GM18868 (cell line): ENCODE results near the gene CTNND2.

Experiments
- ATAC-seq: cut with Tn5 transposase; IDR thresholded peaks from one replicate; pipeline ENCODE4 v1.9.1; 2021; ENCODE audit warnings: mild to moderate bottlenecking, moderate library complexity; ENCODE audit not compliant: unreplicated experiment

CTNND2 gene

DNA sequence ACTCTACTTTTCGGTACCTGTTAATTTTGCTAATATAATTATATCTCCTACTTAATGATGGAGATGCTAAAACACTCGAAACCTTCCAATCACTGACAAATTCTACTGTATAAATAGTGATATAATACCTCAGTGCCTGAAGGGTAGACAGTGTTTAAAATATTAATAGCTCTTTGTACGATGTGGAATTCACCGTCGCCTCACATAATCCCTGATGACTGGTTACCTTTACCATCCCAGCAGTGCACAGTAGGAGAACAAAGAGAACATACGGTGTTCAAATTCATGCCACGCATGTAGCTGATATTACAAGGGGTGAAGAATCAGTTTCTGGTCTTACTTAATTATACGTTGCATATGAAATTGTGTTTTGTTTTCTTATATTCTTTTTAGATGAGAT is 506.7 kb downstream of the CTNND2 start:
- no peak for ATAC-seq

DNA sequence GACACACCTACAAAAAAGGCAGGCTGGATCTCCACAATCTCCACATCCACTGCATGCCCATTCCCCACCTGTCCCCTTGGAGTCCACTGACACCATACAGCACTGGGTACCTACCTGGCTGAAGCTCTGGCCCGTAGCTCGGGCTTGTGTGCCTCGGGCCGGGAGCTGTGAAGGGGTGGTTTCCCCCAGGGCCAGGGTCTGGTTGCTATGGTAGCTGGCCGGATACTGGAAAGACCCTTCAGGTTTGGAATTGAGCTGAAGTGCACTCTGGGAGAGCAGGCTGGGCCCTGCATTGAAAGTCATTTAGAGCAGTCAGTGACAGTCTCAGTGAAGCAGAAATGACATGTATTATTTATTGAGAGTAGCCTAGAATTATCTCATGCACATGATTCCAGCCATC is 507.3 kb downstream of the CTNND2 start:
- no peak for ATAC-seq

DNA sequence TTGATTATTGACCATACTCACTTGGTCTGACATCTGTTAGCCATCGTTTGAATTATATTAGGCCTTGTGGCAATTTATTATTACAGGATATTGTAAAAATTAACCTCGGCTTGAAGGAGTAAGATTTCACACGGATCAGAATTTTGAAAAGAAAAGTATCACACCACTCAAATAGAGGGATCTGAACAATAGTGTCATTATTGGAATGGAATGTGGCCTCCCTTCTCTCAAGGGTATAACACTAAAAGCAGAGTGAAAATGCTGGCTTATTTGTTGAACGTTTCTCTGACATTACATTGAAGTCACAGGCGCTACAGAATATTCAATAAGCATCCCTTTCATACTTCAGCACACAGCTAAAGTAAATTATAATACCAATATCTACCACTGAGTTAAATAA is 509.3 kb downstream of the CTNND2 start:
- ATAC-seq, result no peak

DNA sequence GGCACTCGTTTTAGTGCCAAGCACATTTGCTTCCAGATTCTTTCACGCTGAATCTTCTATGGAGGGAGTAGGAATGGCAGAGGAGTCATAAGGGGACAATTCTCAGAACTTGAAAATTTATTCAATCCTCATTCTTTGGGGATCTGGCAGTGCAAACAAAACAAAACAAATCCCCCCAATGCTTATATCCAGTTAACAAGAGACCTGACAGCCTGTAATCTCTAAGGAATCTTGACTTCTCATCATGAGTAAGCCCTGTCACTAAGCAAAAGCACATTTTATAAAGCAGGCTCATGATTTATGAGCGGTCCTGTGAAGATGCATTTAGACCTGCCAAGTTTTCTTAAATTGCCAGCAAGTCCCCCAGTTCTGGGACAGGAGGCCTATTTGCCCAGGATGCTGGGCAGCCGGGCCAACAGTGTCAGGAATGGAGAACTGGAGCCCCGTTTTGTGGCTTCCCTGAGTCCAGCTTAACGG is 513.9 kb downstream of the CTNND2 start:
- no peak for ATAC-seq

DNA sequence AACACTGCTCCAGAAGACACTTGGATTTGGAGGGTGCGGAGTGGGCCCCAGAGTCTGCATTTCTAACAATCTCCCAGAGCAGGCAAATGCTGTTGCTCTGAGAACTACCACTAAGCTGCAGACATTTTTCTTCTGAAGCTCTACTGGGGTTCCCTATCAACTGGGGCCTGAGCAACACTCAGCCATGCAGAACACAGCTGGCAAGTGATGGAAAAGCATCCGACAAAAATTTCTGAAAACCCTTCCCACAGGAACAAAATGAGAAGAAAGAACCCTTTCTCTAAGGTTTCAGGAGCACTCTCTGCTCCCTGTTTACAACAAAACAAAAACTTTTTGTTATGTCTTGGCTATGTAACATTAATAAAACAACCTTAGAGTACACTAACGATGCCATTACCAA is 516.9 kb downstream of the CTNND2 start:
- ATAC-seq, result no peak

DNA sequence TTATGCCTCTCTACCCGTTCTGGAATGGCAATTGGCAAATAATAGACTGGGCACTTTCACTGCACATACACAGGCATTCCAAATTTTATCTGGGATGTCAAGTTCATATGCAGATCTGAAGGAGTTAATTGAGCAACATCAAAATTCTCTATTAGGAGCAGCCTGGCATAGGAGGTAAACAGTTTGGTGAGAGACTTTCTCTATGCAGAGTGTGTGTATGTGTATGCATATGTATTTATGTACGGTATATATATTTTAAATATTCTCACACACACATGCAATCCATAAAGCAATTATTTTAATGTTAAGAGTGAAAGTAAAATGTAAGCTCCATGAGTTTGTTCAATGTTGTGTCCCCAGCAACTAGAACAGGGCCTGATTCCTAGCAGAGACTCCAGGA is 517.8 kb downstream of the CTNND2 start:
- no peak for ATAC-seq

DNA sequence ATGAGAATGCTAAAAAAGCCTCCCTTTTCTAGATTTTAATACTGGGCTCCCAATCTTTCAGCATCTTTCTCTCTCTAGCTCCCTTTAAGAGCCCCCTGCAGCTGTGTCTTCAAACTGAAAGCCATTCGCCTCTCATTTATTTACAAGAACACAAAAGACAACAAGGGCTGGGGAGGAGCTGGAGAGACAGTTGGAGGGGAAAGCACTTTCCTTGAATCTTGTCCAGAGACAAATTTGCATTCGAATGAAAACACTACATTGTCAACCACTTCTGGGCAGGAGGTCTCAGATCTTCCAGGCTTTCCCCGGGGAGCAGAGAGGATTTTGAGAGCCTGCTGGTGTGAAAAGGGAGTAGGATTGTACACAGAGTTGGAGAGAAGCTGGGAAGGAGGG is 518.3 kb downstream of the CTNND2 start:
- ATAC-seq, result no peak

DNA sequence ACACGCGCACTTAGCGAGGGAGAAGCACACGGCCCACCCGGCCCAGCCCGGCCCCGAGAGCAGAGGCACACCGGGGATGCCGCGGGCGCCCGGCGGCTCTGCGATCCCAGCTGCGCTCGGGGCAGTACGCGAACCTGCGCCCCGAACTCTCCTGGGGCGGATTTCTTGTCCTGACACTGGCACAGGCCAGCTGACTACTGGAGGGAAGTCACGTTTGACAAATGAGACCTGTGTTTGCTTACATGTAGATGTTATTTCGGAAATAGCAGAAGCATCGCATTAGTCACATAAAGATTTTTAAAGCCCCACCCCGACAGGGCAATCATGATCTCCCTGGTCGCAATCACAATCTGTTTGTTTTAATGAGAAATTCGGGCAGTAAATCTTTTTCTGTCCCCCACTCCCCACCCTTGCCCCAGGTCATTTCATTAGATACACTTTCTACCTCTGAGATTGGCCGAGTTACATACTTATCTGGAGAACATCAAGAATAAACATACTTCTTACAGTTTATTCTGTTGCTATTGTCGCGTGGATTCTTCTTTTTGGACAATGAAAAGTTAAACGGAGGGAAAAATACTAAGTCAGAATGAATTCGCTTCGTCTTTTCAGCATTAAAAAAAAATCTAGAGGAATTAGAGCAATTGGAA is 518.9 kb downstream of the CTNND2 start:
- ATAC-seq, result no peak

DNA sequence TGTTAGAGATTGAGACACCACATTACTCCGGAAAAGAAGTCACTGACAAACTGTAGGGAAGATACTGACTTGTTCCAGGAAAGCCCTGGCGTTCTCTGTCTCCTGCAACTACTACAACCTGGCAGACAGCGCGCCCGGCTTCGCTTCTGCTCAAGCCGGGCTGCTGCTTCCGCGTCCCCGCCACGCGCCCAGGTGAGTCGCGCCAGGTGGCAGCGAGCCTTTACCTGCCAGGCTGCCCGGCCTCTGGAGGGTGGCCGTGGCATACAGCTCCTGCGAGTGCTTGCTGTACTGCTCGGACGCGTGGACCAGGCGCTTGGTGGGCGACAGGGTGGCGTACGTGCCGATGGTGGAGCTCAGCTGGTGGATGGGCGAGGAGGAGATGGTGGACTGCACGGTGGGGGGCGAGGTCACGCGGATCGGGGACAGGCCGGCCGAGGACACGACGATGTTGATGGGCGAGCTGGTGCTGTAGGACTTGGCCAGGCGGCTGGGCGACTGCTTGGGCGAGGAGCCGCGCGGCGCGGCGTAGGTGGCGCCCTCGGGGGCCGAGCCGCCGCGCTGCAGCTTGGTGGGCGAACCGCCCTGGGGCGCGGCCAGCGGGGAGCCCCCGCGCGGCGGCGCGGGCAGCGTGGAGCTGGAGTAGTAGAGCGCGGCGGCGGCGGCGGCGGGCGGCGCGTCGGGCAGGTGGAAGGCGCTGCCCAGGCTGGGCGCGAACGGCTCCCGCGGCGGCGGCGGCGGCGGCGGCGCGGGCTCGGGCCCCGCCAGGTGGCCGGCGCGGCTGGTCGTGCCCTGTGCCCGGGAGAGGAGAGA is 519.6 kb downstream of the CTNND2 start:
- ATAC-seq, result no peak

DNA sequence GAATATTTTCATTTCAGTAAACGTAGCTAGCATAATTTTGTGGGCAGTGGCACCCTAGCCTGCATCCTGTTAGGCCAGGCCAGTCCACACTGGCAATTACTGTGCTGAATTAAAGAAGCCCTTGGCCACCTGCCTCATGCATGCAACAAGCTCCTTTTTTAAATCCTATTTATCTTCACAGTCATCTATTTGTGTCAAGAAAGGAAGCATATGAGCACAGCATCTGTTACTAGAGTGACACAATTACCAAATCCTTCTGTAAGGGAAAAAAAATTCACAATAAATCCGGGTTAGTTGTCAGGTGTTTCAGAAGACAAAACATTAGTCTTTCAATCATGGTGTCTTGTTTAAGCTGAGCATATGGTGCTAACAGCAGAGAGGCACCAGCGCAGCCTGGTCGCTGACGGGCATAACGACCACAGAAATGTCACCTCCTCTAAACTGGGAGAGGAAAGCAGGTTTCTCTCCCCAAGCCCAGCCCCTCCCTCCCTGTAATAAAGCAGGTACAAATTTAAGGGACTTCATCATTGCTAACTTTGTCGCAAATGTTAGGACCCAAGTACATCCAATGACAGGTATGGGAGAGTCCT is 520.6 kb downstream of the CTNND2 start:
- ATAC-seq, result no peak

DNA sequence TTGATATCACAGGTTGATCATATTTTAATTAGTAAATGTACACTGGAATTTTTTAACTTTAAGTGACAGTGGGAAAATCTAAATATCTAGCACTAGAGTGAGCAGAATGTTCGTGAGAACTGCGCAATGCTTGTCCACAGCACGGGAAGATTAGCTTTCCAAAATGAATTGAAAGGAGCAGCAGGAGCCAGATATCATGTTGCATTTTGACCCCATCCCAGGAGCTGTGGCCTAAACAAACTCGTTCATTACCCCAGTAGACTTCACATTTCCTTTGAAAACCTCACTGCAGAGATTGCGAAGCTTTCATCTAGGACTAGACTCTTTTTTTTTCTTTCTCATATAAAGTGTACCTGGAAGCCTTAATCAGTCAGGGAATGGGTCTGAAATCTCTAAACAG is 525.8 kb downstream of the CTNND2 start:
- ATAC-seq, result no peak

DNA sequence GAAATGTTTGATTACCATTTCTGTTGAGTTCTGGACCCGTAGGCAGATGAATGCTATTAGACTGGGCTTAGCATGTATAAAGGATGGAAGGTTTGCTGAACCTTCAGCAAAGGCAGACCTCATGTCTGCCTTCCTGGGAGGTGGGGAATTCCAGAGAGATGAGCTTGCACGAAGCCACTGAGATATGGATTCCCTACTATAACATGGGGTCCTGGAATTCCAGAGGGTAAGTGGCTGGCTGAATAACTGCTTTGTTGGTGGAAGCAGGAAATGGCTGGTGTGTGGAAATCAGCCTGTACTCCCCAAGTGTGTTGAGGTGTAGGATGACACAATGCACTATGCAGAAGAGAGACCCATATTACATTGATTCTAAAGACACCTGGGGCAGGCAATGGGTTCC is 526.4 kb downstream of the CTNND2 start:
- ATAC-seq, result no peak

DNA sequence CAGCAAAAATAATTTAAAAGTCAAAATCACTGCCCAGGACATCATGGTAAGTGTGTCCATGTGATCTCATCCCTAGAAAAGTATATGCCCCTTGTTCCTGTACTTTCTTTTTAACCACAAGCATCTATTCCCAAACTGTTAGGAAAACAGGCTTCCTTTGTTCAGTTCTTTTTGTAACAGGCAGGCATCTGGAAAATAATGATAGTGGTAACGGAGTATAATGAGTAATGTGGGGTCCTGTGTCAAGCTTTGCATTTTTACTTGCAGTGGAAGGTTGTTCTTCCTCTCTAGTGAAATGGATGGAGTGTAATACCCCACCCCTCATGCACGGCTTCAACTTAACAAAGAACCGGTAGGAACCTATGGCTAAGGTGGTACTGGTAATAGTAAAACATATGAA is 532.1 kb downstream of the CTNND2 start:
- ATAC-seq, result no peak

DNA sequence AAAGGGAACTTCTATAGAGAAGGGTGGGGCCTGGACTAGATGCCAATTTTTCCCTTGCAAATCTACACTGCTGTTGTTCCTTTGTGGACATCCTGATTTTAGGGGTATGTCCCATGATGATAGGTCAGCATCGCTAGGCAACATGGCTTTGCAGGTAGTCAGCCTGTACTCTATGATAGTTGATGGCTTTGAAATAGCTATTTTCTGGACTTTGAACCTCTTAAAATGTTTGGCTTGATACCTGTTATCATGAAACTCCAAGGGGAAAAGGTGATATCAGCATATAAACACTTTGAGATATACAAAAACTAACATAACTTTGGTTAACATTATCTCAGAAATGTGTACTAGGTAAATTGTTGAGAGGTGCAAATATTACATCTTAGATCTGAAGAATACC is 533.2 kb downstream of the CTNND2 start:
- no peak for ATAC-seq

DNA sequence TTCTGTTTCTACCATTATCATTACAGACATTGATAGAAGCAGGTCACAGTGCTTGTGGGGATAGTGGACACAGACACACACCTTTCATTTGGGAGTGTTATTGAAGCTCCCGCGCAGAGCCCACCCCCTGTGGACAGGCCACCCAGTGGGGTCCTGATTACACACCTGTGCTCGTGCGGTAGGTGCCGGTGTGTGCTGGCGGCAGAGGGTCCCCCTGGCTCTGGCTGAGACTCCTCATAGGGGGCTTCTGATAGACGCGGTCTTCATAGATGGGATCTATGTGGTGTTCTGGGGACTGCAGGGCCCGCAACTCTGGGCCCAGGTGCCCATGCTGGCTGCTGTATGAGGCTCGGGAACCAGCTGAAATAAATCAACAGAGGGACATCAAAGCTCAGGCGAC is 539.7 kb downstream of the CTNND2 start:
- no peak for ATAC-seq

DNA sequence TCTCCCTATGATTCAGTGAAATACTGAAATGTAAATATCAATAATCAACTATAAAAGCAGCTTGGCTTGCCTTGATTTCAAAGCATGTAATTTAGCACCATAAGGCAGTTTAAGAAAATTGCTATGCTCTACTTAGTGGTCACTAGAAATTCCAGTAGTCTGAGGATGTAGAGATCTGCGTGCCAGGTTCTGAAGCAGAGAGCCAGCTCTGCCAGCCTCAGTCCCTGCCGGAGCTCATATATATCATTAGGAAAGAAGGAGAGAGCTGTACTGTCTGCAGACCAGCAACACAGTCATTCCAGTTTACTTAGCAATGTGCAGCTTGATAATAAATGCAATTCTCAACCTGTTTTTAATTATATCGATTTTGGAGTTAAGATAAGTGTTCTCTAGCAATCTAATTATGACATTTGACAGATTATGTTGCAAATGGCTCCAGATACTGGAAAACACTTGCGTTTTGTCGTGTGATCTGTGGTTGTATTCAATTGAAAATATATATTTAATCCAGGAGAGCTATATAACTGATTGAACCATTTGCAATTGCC is 540.5 kb downstream of the CTNND2 start:
- no peak for ATAC-seq

DNA sequence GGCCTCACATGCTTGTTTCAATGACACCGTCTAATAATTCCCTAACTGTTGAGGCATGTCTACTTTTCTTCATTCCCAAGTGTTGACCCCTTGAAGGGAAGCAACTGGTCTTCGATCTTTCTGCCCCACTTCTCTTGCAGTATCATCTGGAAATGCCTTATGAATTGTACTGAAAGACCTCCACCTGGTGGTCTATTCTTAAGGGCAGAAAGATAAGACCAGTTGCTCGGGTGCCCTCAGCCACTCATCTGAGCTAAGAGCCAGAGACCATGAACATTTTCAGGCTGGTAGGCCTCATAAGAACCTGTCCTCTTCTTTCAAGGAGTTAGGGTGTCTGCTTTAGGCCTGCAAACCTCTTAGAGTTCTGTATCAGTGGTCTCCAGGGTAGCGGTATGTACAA is 542.5 kb downstream of the CTNND2 start:
- ATAC-seq, result no peak

DNA sequence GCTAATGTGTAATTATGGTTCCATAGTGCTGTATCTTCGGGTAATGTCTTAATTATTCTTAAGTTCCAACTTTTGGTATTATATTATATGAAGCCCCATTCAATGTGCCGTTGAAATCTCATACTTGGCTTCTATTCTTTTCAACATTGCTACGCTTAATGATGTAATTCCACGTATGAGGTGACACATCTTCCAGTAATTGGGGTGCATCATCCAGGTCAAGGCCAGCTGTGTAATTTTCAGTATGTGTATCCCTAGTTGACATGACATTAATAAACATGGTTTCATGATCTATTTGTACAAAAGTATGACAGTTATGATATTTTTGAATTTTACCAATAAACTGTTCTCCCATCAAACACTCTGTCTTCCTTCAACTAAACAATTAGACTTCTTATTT is 546.3 kb downstream of the CTNND2 start:
- no peak for ATAC-seq

DNA sequence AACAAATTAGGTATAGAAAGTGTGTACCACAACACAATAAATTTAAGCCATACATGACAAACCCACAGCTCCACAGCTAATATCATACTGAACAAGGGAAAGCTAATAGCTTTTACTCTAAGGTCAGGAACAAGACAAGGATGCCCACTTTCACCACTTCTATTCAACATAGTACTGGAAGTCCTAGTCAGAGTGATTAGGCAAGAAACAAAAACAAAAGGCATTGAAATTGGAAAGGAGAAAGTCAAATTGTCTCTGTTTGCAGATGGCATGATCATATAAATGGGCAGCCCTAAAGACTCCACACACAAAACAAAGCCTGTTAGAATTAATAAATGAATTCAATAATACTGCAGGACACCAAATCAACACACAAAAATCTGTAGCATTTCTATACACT is 548.8 kb downstream of the CTNND2 start:
- no peak for ATAC-seq

DNA sequence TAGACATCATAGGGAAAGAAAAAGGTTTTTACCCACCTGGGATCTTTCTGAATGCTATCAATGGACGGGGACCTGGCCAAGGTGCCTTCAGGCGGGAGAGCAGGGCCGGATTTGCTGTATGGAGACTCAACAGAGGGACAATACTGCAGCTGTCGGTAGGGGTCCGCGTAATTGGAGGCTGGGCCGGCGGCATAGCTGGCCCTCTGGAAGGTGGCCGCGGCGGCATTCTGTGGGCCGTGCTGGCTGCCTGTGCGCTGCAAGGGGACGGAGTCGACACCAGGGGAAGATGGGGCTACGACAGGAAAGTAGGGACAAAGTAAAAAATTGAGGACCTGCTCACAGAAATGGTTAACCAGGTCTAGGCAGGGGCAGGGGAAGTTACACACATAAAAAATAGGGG is 557.9 kb downstream of the CTNND2 start:
- no peak for ATAC-seq

DNA sequence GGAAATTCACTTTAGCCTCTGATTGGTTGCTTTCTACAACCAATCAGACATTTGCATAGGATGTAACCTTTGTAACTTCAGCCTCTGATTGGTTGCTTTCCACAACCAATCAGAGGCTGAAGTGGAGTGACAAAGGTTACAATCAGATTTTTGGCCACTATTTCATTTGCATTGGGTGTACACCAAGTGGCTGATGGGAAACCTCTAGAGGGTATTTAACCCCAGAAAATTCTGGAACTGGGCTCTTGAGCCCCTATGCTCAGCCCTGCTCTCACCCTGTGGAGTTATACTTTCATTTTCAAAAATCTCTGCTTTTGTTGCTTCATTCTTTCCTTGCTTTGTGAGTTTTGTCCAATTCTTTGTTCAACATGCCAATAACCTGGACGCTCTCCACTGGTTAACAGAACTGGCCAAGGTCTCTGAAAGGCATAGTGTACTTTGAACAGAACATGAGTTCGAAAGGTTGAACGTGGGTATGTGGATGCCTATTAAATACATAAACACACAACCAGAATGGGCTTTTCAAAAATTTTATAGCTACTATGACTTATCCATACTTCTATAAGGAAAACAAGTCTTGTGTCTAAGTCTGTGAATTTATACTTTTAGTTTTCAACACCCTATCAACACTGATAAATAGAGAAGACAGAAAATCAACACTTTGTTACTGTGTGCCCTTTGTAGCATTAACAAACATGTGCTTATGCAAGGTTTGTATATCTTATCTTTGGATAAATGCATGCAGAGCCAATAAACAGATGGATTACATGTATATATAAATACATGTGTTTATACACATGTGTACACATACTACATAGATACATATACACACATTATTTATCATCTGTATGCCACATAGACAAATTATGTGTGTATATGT is 568.1 kb downstream of the CTNND2 start:
- no peak for ATAC-seq
